Mammary epithelial cell (primary cell): ENCODE data around the gene DPEP1.

Experiments
- EZH2 ChIP-seq: IDR thresholded peaks from 2 replicates; pipeline ENCODE4 v1.6.1; 2012; ENCODE audit warnings: low read length, inconsistent platforms, borderline replicate concordance
- TF ChIP-seq, protein P1 (sequence below), 2 donors: IDR thresholded peaks in 1 of 2; conservative IDR thresholded peaks in 1 of 2; 2 replicates each; pipeline ENCODE4 v1.5.1; 2011 to 2012; ENCODE audit warnings: inconsistent platforms in 2 of 2, low read length in 2 of 2, mild to moderate bottlenecking in 2 of 2, control low read depth in 1 of 2, low read depth in 1 of 2; ENCODE audit not compliant: insufficient read depth in 1 of 2; ENCODE audit errors: extremely low read depth in 1 of 2

DNA sequence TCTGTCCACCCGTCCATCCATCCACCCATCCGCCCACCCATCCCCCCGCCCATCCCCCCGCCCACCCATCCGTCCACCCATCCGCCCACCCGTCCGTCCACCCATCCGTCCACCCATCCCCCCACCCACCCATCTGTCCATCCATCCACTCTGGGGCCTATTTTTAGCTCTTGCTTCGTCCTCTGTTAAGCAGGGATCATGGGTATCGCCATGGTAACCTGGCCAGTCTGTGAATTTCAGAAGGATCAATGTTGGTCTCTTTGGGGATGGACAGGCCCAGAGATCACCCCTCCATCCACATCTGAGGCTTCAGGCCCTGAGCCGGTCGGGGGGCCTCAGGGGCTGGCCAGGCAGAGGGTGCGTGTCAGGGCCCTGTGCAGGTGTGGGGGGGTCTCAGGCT lies 15.2 kb upstream of the DPEP1 start:
- TF ChIP-seq, protein P1, sequence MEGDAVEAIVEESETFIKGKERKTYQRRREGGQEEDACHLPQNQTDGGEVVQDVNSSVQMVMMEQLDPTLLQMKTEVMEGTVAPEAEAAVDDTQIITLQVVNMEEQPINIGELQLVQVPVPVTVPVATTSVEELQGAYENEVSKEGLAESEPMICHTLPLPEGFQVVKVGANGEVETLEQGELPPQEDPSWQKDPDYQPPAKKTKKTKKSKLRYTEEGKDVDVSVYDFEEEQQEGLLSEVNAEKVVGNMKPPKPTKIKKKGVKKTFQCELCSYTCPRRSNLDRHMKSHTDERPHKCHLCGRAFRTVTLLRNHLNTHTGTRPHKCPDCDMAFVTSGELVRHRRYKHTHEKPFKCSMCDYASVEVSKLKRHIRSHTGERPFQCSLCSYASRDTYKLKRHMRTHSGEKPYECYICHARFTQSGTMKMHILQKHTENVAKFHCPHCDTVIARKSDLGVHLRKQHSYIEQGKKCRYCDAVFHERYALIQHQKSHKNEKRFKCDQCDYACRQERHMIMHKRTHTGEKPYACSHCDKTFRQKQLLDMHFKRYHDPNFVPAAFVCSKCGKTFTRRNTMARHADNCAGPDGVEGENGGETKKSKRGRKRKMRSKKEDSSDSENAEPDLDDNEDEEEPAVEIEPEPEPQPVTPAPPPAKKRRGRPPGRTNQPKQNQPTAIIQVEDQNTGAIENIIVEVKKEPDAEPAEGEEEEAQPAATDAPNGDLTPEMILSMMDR (conservative IDR thresholded peaks at IDR 0.05 in 1 of 2, IDR thresholded peaks at IDR 0.05 in 1 of 2; ENCODE audit: extremely low read depth in 1 of 2, insufficient read depth in 1 of 2, low read depth in 1 of 2, low read length in 2 of 2), result no peak
- TF ChIP-seq EZH2, result no peak
